ENCODE data around the gene MAPK8IP1. TPM values are rescaled to one million over a fixed set of nuclear protein-coding genes. Genes with fewer than 3 reads are reported as not detected.
"Not testable (repeated sequence)": the region's sequence is repeated elsewhere in the genome, so short reads cannot be mapped to it uniquely, and the experiment has no call there.

MAPK8IP1 gene
- total RNA-seq, 4 donors from 2014 or later = 7.5 to 20.6 (median 16.1) TPM

DNA sequence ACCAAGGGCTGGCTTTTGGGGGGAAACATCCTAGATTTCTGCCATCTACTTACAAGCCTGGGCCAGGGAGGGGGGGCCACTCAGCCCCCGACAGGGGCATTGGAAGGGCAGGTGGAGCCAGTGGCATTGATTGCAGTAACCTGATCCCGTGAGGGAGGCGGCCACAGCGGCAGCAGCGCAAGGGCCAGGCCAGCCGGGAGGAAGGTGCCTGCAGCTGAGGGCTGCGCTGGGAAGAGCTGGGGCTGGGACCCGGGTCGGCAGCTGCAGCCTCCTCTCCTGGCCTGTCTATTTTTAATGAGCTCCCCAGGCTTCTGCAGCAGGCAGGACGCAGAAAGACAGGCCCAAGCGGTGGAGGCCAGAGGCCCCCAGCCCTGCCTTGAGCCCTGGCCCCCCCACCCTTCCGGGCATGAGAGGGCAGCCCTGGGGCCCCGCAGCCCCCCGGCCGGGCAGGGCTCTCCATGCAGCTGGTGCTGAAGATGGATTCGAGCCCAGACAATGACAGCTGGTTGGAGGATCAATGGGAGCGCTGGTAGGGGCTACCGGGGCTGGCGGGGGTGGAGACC, 11.1 kb downstream of the MAPK8IP1 start:
- 16% methylated on average over 5 of the region's 19 CpGs for WGBS
- TF ChIP-seq, protein P1, sequence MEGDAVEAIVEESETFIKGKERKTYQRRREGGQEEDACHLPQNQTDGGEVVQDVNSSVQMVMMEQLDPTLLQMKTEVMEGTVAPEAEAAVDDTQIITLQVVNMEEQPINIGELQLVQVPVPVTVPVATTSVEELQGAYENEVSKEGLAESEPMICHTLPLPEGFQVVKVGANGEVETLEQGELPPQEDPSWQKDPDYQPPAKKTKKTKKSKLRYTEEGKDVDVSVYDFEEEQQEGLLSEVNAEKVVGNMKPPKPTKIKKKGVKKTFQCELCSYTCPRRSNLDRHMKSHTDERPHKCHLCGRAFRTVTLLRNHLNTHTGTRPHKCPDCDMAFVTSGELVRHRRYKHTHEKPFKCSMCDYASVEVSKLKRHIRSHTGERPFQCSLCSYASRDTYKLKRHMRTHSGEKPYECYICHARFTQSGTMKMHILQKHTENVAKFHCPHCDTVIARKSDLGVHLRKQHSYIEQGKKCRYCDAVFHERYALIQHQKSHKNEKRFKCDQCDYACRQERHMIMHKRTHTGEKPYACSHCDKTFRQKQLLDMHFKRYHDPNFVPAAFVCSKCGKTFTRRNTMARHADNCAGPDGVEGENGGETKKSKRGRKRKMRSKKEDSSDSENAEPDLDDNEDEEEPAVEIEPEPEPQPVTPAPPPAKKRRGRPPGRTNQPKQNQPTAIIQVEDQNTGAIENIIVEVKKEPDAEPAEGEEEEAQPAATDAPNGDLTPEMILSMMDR (IDR thresholded peaks at IDR 0.05) = no peak
- TF ChIP-seq POLR2AphosphoS5 (IDR thresholded peaks at IDR 0.05) (no peak), EP300 (IDR thresholded peaks at IDR 0.05) (no peak), POLR2A (IDR thresholded peaks at IDR 0.05; ENCODE audit: low read depth) (no peak)
- Histone ChIP-seq H3K27me3 (peaks cover 0 to 25% (median 0%) of the 10 kb centered on the region in 4 donors), H3K4me3 (no peak overlapping the region), H3K9me3 (no peaks in the 10 kb centered on the region), H3K4me1 (peaks cover 20 to 27% (median 25%) of the 10 kb centered on the region in 4 donors), H3K27ac (replicated peaks in 1 of 4) (no peak overlapping the region), H3K36me3 (no peaks in the 10 kb centered on the region)
- intact Hi-C loops (cut with DNase I) = no loop called here
- DNase-seq (ENCODE audit: extremely low spot score) = no peak

DNA sequence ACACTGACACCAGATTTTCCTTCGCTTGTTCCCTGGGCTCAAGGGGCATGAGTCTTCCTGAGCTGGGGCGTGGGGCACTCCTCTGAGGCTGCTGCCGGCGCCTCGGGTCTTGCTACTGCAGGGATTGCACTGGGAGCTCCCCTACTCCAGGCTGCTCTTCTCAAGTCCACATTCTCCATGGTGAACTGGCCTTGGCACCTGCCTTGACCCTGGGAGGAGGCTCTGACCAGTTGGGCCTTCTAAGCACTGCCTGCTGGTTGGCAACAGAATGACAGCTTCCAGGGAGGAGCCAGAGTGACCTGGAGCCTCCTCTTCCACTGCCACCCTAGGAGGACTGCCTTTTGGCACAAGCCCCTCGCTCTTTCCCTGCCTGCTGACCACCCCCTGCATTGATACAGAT, 12.1 kb downstream of the MAPK8IP1 start:
- peaks cover 20 to 31% (median 26%) of the 10 kb centered on the region in 4 donors for H3K4me1 ChIP-seq
- H3K4me3 ChIP-seq = no peak overlapping the region
- TF ChIP-seq EP300 (IDR thresholded peaks at IDR 0.05) = no peak
- no peak for TF ChIP-seq POLR2AphosphoS5 (IDR thresholded peaks at IDR 0.05)
- no peak for TF ChIP-seq POLR2A (IDR thresholded peaks at IDR 0.05; ENCODE audit: low read depth)
- TF ChIP-seq, protein P1 (IDR thresholded peaks at IDR 0.05) = no peak
- H3K36me3 ChIP-seq = peaks cover 0 to 6% (median 4%) of the 10 kb centered on the region in 4 donors
- no peak for DNase-seq (ENCODE audit: extremely low spot score)
- intact Hi-C loops (cut with DNase I) = no loop called here
- H3K27ac ChIP-seq (replicated peaks in 1 of 4) = no peak overlapping the region
- H3K9me3 ChIP-seq = no peaks in the 10 kb centered on the region
- WGBS = 92% methylated on average over 5 of the region's 6 CpGs
- peaks cover 0 to 25% (median 0%) of the 10 kb centered on the region in 4 donors for H3K27me3 ChIP-seq

DNA sequence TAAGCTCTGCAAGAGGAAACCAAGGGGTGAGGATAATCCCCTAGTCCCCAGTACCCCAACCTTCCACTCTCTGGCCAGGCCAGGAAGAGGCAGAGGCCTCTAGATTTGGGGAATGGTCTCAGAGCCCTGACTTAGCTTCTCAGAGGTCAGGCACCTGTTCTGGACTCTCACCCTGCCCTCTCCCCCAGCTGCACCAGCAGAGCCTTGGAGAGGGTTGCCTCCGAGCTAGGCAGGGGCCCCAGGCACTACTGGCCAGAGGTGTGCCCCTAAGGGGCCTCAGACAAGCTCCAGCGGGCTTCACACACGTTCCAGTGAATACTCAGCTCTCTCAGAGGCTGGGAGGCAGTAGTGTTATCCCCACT, 13.6 kb downstream of the MAPK8IP1 start:
- DNase-seq (ENCODE audit: extremely low spot score) = no peak

DNA sequence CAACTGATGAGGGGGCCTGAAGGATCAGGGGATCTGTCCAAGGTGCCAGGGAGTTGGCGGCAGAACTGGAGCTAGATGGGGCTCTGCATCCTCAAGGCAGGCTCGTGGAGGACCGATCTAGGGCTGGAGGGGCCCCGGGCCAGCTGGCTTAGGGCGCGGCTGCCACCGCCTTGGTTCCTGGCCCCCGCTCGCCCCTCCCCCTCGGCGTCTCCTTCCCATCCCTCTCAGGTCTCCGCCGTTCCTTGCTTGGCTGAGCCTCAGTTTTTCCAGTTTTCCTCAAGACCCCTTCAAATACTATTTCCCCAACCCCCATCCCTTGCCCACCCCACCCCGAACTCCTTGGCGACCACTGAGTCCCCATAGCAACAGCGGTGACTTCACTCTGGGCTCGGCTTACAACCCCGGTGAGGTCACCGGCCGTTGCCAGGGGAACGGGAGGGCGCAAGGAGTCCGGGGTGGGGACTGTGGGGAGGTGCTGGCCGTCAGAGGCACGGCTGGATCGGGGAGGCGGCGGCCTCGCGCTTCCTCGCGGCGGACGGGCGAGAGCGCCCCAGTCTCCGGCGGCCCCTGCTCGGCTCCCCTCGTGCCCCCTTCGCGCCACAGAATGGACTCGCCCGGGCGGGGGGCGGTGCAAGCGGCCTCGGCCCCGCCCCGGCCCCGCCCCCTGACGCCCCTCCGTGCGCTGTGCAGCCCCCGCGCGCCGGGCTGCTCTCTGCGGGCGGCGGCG, 14.2 kb downstream of the MAPK8IP1 start:
- H3K36me3 ChIP-seq = peaks cover 0 to 27% (median 23%) of the 10 kb centered on the region in 4 donors
- intact Hi-C loops (cut with DNase I) = no loop called here
- peak overlapping the region; percentile 61 to 84 (median 66) for H3K4me3 ChIP-seq
- H3K27ac ChIP-seq (replicated peaks in 1 of 4) = peak overlapping the region; percentile 62 to 79 (median 69)
- TF ChIP-seq POLR2A (IDR thresholded peaks at IDR 0.05; ENCODE audit: low read depth) (no peak), POLR2AphosphoS5 (IDR thresholded peaks at IDR 0.05) (peak; percentile 32 to 54), EP300 (IDR thresholded peaks at IDR 0.05) (no peak)
- TF ChIP-seq, protein P1 (IDR thresholded peaks at IDR 0.05) = no peak
- peaks cover 20 to 31% (median 26%) of the 10 kb centered on the region in 4 donors for H3K4me1 ChIP-seq
- H3K9me3 ChIP-seq = no peaks in the 10 kb centered on the region
- no peak for DNase-seq (ENCODE audit: extremely low spot score)
- under 1% methylated on average over 45 of the region's 62 CpGs for WGBS
- peaks cover 0 to 21% (median 0%) of the 10 kb centered on the region in 4 donors for H3K27me3 ChIP-seq

More for the DNA sequence above, 13.6 kb downstream of the MAPK8IP1 start:
- H3K4me1 ChIP-seq = peaks cover 20 to 31% (median 26%) of the 10 kb centered on the region in 4 donors
- peaks cover 0 to 21% (median 17%) of the 10 kb centered on the region in 4 donors for H3K36me3 ChIP-seq
- peak overlapping the region; percentile 61 to 84 (median 66) for H3K4me3 ChIP-seq
- no peaks in the 10 kb centered on the region for H3K9me3 ChIP-seq
- TF ChIP-seq EP300 (IDR thresholded peaks at IDR 0.05) (no peak), POLR2A (IDR thresholded peaks at IDR 0.05; ENCODE audit: low read depth) (no peak), POLR2AphosphoS5 (IDR thresholded peaks at IDR 0.05) (no peak)
- TF ChIP-seq, protein P1 (IDR thresholded peaks at IDR 0.05) = no peak
- peak overlapping the region; percentile 62 to 79 (median 69) for H3K27ac ChIP-seq (replicated peaks in 1 of 4)
- intact Hi-C loops (cut with DNase I) = no loop called here
- 20% methylated on average over 3 of the region's 3 CpGs for WGBS
- H3K27me3 ChIP-seq = peaks cover 0 to 25% (median 0%) of the 10 kb centered on the region in 4 donors

DNA sequence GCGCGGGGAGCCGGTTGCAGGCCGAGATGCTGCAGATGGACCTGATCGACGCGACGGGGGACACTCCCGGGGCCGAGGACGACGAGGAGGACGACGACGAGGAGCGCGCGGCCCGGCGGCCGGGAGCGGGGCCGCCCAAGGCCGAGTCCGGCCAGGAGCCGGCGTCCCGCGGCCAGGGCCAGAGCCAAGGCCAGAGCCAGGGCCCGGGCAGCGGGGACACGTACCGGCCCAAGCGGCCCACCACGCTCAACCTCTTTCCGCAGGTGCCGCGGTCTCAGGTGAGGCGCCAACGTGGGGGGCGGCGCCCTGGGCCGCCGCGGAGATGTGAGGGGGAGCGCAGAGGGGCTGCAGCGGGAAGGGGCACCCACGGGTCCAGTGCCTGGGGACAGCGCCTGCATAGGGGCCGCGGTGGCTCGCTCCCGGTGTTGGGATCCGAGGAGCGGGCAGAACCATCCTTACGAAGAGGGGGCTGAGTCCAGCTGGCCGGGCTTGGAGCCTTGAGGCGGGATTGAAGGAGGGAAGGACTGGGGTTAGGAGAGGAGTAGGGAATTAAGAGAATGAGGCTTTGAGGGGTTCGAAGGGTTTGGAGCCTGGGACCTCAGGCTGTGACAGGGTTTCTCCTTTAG, 14.8 kb downstream of the MAPK8IP1 start:
- Histone ChIP-seq H3K27me3 (peaks cover 0 to 14% (median 0%) of the 10 kb centered on the region in 4 donors), H3K4me1 (peaks cover 20 to 31% (median 26%) of the 10 kb centered on the region in 4 donors), H3K27ac (replicated peaks in 1 of 4) (peak overlapping the region; percentile 62 to 79 (median 69)), H3K4me3 (peak overlapping the region; percentile 61 to 84 (median 66)), H3K36me3 (peaks cover 0 to 34% (median 27%) of the 10 kb centered on the region in 4 donors)
- H3K9me3 ChIP-seq; DNase-seq (ENCODE audit: extremely low spot score); intact Hi-C loops (cut with DNase I): not testable (repeated sequence)
- 3% methylated on average over 22 of the region's 59 CpGs for WGBS

Data from esophagus muscularis mucosa (tissue), 4 donors.